GM12801 (cell line): ENCODE data around the gene TMEM184C.

Source experiments
- TF ChIP-seq, protein P1 (sequence below): IDR thresholded peaks from one replicate; pipeline ENCODE4 v1.5.1; 2011; ENCODE audit warnings: control low read depth; ENCODE audit not compliant: insufficient read length; ENCODE audit errors: extremely low read depth

TMEM184C gene

DNA sequence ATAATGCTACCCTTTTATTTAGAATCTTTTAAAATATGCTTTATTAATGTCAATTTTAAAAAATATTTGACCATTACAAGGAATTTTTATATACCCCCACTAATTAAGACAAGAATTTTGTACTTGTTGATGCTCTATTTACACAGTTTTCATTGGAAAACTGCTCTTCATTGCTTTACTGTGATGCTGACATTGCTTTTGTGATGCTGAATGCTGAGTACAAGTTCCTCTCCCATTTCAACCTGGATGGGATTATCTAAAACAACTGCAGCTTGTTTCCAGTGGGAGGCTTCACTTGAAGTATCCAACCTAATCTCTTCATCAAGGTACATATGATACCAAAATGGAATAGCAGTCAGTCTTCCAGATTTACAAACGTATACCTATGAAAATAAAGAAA, 21.2 kb downstream of the TMEM184C start:
- TF ChIP-seq, protein P1, sequence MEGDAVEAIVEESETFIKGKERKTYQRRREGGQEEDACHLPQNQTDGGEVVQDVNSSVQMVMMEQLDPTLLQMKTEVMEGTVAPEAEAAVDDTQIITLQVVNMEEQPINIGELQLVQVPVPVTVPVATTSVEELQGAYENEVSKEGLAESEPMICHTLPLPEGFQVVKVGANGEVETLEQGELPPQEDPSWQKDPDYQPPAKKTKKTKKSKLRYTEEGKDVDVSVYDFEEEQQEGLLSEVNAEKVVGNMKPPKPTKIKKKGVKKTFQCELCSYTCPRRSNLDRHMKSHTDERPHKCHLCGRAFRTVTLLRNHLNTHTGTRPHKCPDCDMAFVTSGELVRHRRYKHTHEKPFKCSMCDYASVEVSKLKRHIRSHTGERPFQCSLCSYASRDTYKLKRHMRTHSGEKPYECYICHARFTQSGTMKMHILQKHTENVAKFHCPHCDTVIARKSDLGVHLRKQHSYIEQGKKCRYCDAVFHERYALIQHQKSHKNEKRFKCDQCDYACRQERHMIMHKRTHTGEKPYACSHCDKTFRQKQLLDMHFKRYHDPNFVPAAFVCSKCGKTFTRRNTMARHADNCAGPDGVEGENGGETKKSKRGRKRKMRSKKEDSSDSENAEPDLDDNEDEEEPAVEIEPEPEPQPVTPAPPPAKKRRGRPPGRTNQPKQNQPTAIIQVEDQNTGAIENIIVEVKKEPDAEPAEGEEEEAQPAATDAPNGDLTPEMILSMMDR = no peak

DNA sequence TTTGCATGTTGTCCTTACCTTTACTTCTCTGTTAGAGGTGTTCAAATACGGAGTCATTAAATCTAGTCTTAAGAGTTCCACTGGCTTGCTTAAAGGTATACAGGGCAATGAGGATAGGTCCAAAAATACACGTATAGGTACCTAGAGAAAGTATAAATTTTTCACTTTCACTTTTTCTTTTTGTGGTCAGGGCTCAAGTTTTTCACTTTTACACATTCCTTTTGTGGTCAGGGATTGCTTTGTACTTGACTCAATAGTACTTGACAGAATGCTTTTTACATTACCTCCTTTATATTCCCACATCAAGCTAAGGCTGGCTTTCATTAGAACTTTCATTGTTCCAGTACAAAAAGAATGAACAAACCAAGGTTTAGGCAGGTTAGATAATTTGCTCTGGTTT, 21.7 kb downstream of the TMEM184C start:
- TF ChIP-seq, protein P1 = no peak

DNA sequence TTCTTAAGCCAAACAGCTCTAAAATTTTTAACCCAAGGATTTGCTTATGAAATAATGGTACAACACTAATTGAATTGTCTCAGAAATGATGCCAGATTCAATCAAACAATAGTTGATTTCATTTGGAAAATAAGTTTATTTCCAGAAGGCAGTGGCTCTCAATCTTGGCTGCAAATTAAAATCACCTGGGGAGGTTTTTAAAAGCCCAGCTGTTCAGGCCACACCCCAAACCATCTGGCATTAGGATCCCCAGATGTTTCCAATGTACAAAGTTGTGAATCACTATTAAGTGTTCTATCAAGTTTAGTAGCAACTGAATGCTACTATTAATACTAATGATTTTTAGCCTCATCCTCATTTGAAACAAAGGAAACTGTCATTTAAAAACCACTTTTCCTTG, 22.2 kb downstream of the TMEM184C start:
- TF ChIP-seq, protein P1 = no peak

DNA sequence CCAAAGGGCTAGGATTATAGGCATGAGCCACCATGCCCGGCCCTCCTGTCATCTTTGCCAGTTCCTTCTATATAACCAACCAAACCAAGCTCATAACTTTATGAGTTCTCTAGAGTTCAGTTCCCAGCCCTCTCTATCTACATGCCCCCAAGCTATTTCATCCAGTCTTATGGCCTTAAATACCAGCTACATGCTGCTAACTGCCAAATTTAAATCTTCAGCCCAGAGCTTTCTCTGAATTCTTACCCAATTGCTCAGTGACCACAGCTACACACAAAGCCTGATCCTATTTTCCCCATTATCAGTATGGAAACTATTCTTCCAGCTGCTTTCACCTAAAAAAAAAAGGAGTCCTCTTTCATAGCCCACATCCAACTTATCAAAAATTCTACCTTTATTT, 23.1 kb downstream of the TMEM184C start:
- TF ChIP-seq, protein P1 = no peak

DNA sequence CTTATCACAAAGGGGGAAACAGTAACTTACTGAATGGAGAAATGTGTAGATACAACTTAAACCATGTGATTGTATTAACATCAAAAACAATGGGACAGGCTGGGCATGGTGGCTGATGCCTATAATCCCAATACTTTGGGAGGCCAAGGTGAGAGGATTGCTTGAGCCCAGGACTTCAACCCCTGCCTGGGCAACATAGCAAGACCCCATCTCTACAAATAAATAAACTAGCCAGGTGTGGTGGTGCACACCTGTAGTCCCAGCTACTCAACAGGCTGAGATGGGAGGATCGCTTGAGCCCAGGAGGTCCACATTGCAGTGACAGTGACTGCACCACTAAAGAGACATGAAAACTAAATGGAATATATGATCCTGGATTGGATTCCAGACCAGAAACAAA, 26.4 kb downstream of the TMEM184C start:
- TF ChIP-seq, protein P1 = no peak

DNA sequence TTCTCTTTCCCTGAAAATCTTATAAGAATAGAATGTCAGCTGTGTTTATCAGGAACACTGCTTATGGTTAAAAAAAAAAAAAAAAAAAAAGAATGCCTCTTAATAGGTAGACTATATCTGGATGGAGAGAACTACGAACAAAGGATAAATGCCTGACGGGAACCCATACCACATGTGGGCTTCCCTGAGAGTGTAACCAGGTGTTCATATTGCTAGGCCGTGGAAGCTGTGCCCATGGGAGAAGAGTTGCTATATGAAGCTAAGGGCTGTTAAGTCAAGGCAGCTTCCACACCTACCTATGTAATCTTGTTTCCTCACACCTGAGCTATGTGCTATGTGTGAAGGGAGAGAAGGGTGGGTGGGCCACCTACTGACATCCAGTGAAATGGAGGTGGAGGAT, 27.3 kb downstream of the TMEM184C start:
- TF ChIP-seq, protein P1 = no peak

DNA sequence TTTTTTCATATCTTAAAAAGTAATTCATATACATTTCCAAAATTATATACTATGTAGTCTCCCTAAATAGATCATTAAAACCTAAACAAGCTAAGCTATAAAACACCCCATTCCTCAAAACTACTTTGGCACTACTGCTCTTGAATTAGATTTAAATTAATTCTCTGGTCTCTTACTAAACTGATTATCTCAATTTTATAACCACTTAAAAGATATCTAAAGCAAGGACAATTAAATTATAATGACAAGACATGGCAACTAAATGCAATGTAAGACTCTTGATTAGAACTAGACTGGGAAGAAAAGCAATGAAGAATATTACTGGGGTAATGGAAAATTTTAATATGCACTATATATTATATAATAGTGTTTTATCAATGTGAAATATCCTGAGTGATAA, 27.9 kb downstream of the TMEM184C start:
- TF ChIP-seq, protein P1 = no peak

DNA sequence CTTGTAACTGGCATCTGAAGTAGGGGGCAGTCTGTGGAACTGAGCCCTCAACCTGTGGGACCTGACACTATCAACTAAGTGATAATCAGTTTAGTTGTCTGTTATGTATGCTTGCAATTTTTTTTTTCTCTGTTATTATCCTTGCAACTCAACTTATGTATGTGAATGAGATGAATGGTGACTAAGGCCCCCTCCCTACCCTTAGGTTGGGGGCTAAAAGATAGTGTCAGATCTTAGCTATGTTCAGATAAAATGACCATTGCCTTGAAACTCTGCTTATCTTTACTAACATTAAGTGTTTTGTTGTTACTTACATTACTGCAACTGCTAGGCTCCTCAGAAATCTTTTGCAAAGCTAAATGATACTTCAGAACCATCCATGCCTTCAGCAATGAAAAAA, 31.5 kb downstream of the TMEM184C start:
- TF ChIP-seq, protein P1 = no peak
